CD4-positive, alpha-beta T cell treated with Interferon gamma for 1 hour (primary cell): ENCODE measurements around the gene SYTL3.
"Not testable (repeated sequence)": the region's sequence is repeated elsewhere in the genome, so short reads cannot be mapped to it uniquely, and the experiment has no call there.

Source experiments
- DNase-seq: peaks from one replicate; pipeline ENCODE4 v3.0.0-alpha.2; 2020

SYTL3 gene

DNA sequence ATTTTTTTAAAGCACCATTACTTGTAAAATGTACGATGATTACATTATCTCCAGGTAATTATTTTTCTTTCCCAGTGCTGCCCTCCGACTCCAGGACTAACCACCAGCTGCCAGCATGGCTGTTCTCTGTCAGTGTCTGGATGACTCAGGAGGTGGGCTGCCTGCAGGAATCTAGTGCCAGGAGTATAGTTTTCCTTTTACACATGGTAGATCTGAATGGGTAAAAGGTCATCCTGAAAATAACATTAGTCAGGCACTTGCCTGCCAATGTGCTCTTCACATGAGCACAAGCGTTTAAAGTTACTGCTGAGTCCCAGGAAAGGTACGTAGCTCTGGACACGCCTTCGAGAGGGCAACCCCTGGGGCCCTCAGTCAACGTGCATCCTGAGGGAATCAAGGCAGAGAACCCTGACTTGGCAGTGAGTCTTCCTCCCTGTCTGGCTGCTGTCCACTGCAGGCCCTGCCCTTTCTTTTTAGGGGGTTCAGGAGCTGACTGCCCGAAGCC is 7.7 kb upstream of the SYTL3 start:
- no peak for DNase-seq

- no peak for DNase-seq
Observed at GRCh38 chr6:158643836-158644230, 6.0 kb upstream of the SYTL3 start.

DNA sequence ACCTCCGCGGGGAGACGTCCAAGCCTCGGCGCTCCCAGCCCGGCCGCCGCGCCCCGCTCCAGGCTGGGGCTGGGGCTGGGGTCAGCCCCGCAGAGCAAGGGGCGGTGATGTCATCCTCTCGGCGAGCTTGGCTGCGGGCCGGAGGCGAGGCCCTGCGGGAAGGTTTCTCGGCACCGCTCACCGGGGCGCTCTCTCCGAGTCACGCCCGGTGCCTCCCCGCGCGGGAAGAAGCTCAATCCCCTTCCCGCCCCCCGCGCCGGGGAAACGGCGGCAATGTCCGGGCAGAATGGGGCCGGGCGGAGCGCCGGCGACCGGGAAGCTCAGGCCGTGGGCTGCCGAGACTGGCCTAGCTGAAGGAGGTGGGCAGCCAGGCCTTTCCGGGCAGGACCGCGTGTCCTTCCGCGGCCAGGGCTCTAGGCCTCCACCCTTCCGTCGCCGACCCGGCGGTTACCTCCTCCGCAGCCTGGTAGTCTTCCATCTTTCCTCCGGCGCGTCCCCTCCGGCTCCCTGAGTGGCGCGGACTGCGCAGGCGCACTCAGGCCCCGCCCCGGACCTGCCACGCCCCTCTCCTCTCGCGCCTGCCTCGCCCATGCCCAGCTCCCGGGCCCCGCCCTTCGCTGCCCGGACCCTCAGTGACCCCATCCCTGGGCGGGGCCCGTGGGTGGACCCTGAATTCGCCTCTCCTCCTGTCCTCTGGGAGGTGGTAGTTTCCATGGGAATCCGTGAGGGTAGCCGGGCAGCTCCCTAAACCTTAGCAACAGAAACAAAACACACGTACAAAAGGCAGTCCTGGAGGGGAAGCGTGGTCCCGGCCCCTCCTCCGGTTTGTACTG is 5.4 kb upstream of the SYTL3 start, which contains the start of gene DYNLT1:
Gene DYNLT1, minus strand, starts transcription at position 513 of the 833 bp plus-strand sequence. Its CDS starts 35 bp downstream, at position 478.
- peak; percentile 88 for DNase-seq

DNA sequence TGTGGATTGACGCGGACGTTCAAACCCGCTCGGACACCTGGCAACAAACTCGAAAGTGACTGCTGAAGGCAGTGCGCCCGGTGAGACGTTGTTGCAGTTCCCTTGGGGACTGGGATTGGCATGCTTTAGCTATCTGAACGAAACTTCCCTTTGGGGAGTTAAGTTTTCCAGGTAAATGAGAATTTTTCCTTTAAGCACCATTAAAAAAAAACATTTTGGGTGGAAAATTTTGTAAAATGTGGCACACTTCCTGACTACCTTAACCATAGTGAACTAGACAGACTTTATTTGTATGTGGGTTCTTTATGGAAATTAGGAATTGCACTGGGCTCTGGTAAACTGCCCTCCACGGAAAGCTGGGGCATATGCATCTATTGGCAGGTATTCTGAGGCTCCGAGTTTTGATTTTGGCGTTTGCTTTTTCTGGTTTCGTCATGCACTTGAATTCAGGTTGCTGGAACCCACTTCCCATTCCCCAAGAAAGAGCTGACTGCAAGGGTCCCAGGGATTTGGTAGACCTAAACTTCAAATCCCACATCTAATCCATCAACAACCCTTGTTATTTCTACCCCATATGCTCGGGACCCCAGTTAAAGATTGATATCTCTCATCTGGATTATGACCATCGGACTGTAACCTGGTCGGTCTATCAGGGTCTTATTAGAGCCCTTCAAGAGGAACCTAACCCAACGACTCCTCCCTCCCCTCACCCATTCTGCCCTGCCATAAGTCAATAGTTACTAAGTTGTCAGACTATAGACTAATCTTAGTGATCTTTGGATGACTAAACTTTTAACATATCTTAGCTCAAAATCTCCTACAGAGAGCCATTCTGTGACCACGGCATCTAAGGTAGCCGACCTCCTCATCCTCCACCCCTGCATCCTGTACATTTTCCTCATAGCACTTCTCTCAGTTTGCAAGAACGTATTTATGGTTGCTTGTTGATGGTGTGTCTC is 4.5 kb upstream of the SYTL3 start:
- DNase-seq: no peak

- DNase-seq: no peak
Observed at GRCh38 chr6:158646023-158646910, 3.6 kb upstream of the SYTL3 start.

DNA sequence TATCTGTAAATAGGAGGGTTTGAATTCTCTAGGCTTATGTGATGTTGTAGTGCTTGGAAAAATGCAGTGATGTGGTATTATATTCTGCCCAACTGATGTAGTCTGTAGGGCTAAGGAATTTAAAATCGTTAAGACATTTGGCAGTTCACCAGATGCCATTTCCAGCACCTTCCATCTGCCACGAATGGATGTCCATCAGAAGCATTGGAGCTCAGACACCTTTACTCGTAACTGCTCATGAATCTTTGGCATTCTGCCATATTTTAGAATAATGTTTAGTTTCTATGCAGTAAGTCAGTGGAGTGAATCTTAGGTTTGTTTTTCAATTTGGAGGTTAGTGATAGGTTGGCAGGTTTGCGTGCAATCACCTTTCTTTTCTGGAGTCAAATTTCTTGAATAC is 2.4 kb upstream of the SYTL3 start:
- no peak for DNase-seq

DNA sequence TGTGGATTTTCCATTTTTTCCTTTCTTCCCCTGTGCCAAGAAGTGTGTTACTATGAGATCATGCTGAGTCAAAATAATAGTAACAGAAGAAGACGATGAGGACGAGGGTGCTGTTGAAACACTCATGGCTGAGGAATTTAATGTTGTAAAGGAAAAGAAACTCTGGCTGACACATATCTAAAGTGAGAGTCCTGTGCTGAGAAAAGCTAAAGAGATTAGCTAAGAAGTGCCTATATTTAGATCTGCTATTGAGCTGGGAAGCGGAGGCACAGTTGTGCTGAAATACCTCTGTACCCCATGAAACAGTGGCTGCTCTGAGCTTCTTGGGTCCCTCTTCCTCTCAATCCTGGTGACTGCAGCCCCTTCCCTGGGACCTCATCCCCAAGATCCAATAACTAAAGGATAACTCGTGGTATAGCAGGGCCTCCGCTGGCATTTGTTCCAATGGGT is 1.1 kb upstream of the SYTL3 start:
- no peak for DNase-seq

- DNase-seq: not testable (repeated sequence)
Observed at GRCh38 chr6:158651981-158652737, 2.3 kb downstream of the SYTL3 start.

DNA sequence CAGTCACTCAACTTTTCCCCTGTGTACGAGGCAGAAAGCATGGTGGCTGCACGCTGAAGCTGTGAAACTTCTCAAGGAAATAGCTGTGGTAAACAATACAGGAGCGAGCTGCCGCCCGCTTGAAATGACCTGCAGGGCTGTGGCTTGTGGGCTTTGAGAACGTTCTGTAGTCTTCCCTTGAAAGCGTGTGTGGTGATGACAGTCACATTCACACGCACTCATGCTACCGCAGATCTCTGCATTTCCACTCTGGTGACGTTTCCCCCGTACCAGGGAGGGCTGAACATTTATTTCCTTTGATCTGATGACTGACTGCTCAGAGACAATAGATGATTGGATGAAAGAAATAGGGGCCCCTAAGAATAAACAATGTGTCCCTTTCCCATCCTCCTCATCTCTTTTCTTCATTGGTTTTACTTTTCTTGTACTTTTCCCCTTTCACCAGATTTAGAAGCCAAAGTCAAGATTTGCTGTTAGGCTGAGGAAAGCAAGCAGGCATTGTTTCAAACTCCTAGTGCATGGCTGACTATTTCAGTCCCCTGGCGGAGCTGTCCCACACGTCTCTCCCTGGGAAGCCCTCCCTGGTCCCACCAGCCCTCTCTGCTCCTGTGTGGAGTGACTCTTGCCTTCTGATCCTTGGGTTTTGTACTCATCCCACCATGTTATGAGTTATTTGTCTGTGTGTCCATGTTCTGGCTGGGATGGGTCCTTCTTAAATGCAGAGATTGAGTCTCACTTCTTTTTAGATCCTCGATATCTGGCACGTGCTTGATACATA is 3.9 kb downstream of the SYTL3 start:
- DNase-seq: peak; percentile 93

DNA sequence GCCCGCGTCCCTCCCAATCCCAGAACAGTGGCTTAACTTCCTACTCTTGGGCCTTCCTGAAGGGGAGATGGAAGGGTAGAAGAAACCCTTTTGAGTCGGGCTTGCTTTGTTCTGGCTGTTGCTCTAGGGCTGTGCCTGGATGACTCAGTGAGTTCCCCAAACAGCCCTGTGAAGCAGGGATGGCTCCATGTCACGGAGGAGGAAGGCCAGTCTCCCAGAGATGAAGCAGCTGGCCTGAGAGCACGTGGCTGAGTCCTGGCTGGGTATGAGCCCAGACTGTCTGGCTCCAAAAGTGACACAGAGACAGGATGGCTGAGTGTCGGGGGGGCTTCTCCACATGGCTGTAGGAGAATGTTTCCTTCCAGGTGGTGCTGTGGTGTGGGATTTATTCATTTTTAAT is 4.6 kb downstream of the SYTL3 start:
- peak; percentile 66 for DNase-seq

GRCh38 chr6:158654960-158655489 is 5.2 kb downstream of the SYTL3 start:
- DNase-seq: no peak

DNA sequence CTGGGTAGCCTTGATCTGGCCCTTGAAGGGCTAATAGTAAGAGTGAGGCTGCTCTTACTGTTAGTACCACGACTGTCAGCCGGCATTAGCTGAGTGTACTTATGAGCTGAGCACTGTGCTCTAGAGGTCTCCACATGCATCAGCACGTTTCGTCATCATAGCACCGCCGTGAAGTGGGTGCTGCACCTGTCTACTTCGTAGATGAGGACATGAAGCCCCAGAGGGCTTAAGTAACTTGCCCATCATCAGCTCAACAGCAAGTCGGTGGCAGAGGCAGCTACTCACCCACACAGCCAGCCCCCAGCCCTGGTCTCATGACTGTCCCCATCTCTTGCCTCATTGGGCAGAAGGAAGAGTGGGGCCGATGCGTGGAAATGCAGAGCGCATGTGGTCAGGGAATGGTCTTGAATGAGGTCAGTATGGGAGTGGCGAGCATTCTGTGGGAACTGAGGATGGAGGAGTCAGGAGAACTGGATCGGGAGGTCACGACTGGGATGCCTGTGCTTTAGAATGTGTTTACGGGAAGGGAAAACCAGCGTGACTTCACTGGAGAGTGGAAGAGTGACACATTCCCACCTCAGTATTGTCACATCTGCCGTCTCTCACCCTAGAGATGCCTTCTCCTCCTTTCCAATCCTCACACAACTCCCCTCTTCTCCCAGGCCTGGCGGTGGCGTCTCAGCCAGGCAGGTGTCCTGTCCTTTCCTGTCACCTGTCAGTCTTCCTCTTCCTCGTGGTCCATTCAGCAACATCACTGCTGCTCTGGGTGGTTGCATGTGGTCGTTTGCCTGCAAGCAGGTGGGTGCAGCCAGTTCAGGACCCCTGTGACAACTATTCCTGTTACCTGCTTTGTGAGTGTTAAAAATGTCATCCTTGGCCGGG is 6.0 kb downstream of the SYTL3 start:
- DNase-seq: no peak

- not testable (repeated sequence) for DNase-seq
Observed at GRCh38 chr6:158656986-158657385, 7.1 kb downstream of the SYTL3 start.

GRCh38 chr6:158660333-158660754 is 10.5 kb downstream of the SYTL3 start:
- peak; percentile 54 for DNase-seq

DNA sequence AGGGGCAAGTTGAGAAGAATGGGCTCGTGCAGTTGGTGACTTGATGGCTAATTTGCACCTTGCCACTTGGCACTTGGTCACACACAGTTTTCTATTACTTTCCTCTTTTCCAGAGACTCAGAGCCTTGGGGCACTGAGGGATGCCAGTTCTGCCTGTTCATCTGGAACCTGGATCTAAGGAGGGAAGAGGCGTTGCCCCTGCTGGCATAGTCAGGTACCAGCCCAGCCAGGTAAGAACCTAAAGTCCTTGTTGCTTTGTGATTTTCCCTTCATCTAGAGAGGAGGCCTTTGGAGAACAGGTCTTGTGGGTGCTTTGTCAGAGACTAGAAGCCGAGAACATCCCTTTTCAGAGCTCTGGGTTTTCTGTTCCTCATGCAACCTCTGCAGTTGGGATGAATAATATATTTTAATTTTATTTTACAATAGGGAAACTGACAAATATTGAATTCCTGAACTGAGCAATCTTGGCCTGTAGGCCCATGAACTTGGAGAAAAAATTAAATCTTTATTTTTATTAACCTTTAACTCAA is 11.4 kb downstream of the SYTL3 start:
- no peak for DNase-seq

GRCh38 chr6:158662607-158662953 is 12.7 kb downstream of the SYTL3 start:
- no peak for DNase-seq

GRCh38 chr6:158662954-158663624 is 13.2 kb downstream of the SYTL3 start:
- DNase-seq: peak; percentile 31

- DNase-seq: no peak
Observed at GRCh38 chr6:158663625-158664165, 13.8 kb downstream of the SYTL3 start.
